GM23338 (cell line): Measurements from ENCODE around the gene BHLHA15.

Experiments used
- EZH2 ChIP-seq: fragments of 200-600 bp; sonication (generic); IDR thresholded peaks from one replicate; pipeline ENCODE4 v1.8.0; 2017; ENCODE audit warnings: antibody characterized with exemption, mild to moderate bottlenecking, low read depth; ENCODE audit not compliant: unreplicated experiment
- EZH2phosphoT487 ChIP-seq: fragments of 200-600 bp; sonication (generic); IDR thresholded peaks from one replicate; pipeline ENCODE4 v1.8.1; 2018; ENCODE audit warnings: antibody characterized with exemption; ENCODE audit not compliant: unreplicated experiment
- JUNB ChIP-seq: IDR thresholded peaks from one replicate; pipeline ENCODE4 v1.6.1; 2016; ENCODE audit warnings: antibody characterized with exemption; ENCODE audit not compliant: unreplicated experiment
- POLR2AphosphoS5 ChIP-seq: IDR thresholded peaks from 2 replicates; pipeline ENCODE4 v1.6.1; 2016; ENCODE audit warnings: antibody characterized with exemption, low read depth
- TF ChIP-seq, protein P1 (sequence below), 2 experiments: fragments of 200-600 bp in 1 of 2; sonication (generic) in 1 of 2; conservative IDR thresholded peaks; 2 replicates each; pipeline versions ENCODE4 v1.5.1 to v1.6.1; 2016 to 2017; ENCODE audit warnings: antibody characterized with exemption in 2 of 2, low read depth in 2 of 2, mild to moderate bottlenecking in 2 of 2, moderate library complexity in 1 of 2
- TF ChIP-seq, protein P2 (sequence below): IDR thresholded peaks from one replicate; pipeline ENCODE4 v1.6.1; 2018; ENCODE audit warnings: antibody characterized with exemption; ENCODE audit not compliant: unreplicated experiment

DNA sequence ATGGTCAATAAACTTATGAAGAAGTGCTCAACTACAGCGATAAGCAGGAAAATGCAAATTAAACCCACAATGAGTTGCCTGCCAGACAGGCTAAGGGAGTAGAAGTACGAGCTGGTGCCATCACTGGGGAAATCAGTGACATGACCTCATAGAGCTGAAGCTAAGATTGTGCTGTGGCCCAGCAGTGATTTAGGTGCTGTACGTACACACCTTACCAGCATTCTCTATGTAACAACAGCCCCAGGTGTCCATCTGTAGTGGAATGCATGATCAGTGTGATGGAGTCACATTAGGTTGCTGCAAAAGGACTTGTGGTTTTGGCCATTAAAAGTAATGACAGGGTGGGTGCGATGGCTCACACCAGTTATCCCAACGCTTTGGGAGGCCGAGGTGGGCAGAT, 46.5 kb downstream of the BHLHA15 start:
- TF ChIP-seq, protein P1, sequence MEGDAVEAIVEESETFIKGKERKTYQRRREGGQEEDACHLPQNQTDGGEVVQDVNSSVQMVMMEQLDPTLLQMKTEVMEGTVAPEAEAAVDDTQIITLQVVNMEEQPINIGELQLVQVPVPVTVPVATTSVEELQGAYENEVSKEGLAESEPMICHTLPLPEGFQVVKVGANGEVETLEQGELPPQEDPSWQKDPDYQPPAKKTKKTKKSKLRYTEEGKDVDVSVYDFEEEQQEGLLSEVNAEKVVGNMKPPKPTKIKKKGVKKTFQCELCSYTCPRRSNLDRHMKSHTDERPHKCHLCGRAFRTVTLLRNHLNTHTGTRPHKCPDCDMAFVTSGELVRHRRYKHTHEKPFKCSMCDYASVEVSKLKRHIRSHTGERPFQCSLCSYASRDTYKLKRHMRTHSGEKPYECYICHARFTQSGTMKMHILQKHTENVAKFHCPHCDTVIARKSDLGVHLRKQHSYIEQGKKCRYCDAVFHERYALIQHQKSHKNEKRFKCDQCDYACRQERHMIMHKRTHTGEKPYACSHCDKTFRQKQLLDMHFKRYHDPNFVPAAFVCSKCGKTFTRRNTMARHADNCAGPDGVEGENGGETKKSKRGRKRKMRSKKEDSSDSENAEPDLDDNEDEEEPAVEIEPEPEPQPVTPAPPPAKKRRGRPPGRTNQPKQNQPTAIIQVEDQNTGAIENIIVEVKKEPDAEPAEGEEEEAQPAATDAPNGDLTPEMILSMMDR (conservative IDR thresholded peaks at IDR 0.05; ENCODE audit: low read depth in 2 of 2): no peak
- TF ChIP-seq EZH2 (no peak), POLR2AphosphoS5 (no peak), JUNB (no peak), EZH2phosphoT487 (no peak)
- TF ChIP-seq, protein P2, sequence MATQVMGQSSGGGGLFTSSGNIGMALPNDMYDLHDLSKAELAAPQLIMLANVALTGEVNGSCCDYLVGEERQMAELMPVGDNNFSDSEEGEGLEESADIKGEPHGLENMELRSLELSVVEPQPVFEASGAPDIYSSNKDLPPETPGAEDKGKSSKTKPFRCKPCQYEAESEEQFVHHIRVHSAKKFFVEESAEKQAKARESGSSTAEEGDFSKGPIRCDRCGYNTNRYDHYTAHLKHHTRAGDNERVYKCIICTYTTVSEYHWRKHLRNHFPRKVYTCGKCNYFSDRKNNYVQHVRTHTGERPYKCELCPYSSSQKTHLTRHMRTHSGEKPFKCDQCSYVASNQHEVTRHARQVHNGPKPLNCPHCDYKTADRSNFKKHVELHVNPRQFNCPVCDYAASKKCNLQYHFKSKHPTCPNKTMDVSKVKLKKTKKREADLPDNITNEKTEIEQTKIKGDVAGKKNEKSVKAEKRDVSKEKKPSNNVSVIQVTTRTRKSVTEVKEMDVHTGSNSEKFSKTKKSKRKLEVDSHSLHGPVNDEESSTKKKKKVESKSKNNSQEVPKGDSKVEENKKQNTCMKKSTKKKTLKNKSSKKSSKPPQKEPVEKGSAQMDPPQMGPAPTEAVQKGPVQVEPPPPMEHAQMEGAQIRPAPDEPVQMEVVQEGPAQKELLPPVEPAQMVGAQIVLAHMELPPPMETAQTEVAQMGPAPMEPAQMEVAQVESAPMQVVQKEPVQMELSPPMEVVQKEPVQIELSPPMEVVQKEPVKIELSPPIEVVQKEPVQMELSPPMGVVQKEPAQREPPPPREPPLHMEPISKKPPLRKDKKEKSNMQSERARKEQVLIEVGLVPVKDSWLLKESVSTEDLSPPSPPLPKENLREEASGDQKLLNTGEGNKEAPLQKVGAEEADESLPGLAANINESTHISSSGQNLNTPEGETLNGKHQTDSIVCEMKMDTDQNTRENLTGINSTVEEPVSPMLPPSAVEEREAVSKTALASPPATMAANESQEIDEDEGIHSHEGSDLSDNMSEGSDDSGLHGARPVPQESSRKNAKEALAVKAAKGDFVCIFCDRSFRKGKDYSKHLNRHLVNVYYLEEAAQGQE: no peak
